Neutrophil (primary cell): Measurements from ENCODE around the gene FKBP5.
"Not testable (repeated sequence)": the region's sequence is repeated elsewhere in the genome, so short reads cannot be mapped to it uniquely, and the experiment has no call there.

Experiments
- H3K27ac ChIP-seq: fragments of 200-600 bp; sonication (generic); 2 replicates; pipeline ENCODE4 v1.5.1; 2016; ENCODE audit warnings: mild to moderate bottlenecking, moderate library complexity
- H3K27me3 ChIP-seq: fragments of 200-600 bp; sonication (generic); 2 replicates; pipeline ENCODE4 v1.6.0; 2016; ENCODE audit warnings: mild to moderate bottlenecking
- H3K36me3 ChIP-seq: fragments of 200-600 bp; sonication (generic); 2 replicates; pipeline ENCODE4 v1.5.1; 2017
- H3K4me1 ChIP-seq, 2 experiments: fragments of 200-600 bp in 1 of 2; sonication (generic) in 1 of 2; 1 replicate in 1 of 2; 2 replicates in 1 of 2; pipeline versions ENCODE4 v1.5.1 to v1.6.1; 2013 to 2016; ENCODE audit warnings: low read depth in 1 of 2, low read length in 1 of 2, mild to moderate bottlenecking in 1 of 2, moderate library complexity in 1 of 2; ENCODE audit not compliant: control insufficient read depth in 1 of 2, insufficient read depth in 1 of 2
- H3K4me3 ChIP-seq, 2 experiments: fragments of 200-600 bp in 1 of 2; sonication (generic) in 1 of 2; 1 replicate in 1 of 2; 2 replicates in 1 of 2; pipeline ENCODE4 v1.5.1; 2013 to 2016; ENCODE audit warnings: low read depth in 1 of 2, low read length in 1 of 2, mild to moderate bottlenecking in 1 of 2, moderate library complexity in 1 of 2
- H3K9me3 ChIP-seq: fragments of 200-600 bp; sonication (generic); 2 replicates; pipeline ENCODE4 v1.5.1; 2016
- TF ChIP-seq, protein P1 (sequence below): fragments of 200-600 bp; sonication (generic); IDR thresholded peaks from 2 replicates; pipeline ENCODE4 v1.5.1; 2016; ENCODE audit warnings: antibody characterized with exemption

The FKBP5 gene

GRCh38 chr6:35678021-35678654, 10.6 kb downstream of the FKBP5 start:
- H3K4me1 ChIP-seq = peaks cover 8 to 9% of the 10 kb centered on the region in 2 experiments

GRCh38 chr6:35677456-35677855, 11.3 kb downstream of the FKBP5 start:
- Histone ChIP-seq H3K36me3 (no peaks in the 10 kb centered on the region), H3K4me1 (peaks cover 10 to 12% of the 10 kb centered on the region in 2 experiments), H3K27me3 (no peaks in the 10 kb centered on the region), H3K4me3 (no peak overlapping the region), H3K27ac (no peak overlapping the region), H3K9me3 (no peaks in the 10 kb centered on the region)
- TF ChIP-seq, protein P1, sequence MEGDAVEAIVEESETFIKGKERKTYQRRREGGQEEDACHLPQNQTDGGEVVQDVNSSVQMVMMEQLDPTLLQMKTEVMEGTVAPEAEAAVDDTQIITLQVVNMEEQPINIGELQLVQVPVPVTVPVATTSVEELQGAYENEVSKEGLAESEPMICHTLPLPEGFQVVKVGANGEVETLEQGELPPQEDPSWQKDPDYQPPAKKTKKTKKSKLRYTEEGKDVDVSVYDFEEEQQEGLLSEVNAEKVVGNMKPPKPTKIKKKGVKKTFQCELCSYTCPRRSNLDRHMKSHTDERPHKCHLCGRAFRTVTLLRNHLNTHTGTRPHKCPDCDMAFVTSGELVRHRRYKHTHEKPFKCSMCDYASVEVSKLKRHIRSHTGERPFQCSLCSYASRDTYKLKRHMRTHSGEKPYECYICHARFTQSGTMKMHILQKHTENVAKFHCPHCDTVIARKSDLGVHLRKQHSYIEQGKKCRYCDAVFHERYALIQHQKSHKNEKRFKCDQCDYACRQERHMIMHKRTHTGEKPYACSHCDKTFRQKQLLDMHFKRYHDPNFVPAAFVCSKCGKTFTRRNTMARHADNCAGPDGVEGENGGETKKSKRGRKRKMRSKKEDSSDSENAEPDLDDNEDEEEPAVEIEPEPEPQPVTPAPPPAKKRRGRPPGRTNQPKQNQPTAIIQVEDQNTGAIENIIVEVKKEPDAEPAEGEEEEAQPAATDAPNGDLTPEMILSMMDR = no peak

More at GRCh38 chr6:35678021-35678654, 10.6 kb downstream of the FKBP5 start:
- no peak overlapping the region for H3K27ac ChIP-seq
- H3K9me3 ChIP-seq = no peaks in the 10 kb centered on the region
- no peak overlapping the region for H3K4me3 ChIP-seq
- no peaks in the 10 kb centered on the region for H3K27me3 ChIP-seq
- TF ChIP-seq, protein P1 = no peak
- H3K36me3 ChIP-seq = no peaks in the 10 kb centered on the region

DNA sequence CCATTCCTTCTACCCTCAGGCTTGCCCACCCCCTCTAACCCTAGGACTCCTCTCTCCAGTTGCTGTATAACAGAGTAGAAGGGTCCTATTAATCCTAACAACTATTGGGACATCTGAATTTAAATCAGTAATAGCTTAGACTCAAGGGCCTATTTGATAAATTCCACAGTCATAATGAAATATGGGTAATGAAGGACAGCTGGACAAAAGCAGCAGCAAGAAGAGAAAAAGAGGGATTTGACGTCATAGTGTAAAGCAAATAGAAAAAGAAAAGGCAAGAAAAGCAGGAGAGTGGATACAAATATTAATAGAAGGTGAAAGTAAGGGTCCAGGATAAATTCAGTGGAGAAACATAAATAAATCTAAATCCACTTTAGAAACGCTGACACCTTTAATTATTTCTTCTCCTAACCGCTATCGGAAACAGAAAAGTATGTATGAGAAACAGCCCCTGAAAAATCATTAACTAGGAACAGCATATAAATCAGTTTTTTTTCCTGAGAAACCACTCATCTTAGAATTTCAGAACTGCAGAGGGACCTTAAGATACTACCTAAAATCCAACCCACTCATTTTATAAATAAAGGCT, 12.8 kb downstream of the FKBP5 start:
- TF ChIP-seq, protein P1 = no peak
- H3K27me3 ChIP-seq = no peaks in the 10 kb centered on the region
- no peak overlapping the region for H3K27ac ChIP-seq
- H3K36me3 ChIP-seq = no peaks in the 10 kb centered on the region
- H3K9me3 ChIP-seq = no peaks in the 10 kb centered on the region
- H3K4me1 ChIP-seq = peaks cover 10 to 12% of the 10 kb centered on the region in 2 experiments
- no peak overlapping the region for H3K4me3 ChIP-seq

DNA sequence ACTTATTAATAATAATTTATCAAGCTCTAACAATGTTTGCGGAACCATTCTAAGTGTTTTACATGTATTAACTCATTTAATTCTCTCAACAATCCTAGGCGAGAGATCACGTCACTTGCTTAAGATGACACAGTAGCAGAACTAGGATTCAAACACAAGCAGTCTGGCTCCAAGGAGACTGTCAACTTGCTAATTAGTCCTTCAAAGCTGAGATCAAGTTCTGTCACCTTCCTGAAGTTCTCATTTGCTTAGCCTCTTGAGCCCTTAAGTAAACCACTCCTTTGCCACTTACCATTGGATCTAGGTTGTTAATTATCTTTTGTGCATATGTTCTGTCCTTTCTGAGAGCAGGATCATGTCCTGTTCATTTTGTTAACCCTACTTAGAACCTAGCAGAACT, 14.1 kb downstream of the FKBP5 start:
- Histone ChIP-seq H3K27me3 (no peaks in the 10 kb centered on the region), H3K36me3 (no peaks in the 10 kb centered on the region), H3K4me3 (no peak overlapping the region), H3K4me1 (peaks cover 12 to 14% of the 10 kb centered on the region in 2 experiments), H3K27ac (no peak overlapping the region), H3K9me3 (no peaks in the 10 kb centered on the region)
- TF ChIP-seq, protein P1 = no peak

DNA sequence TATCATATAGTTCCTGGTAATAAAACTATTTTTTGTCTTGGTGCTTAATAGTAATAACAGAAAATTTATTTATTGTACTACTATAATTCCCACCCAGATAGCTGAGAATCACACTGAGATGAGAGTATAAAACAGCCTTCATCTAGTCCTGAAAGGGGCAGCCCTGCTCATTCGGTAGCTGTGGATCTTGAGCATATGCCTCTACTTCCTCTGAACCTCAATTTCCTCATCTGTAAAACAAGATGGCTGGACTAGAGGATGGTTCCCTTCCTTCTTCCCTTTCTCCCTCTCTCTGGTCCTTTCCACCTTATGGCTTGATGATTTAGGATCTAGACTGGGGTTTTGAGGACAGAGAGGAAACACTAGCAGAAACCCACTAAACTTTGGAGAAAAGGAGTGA, 15.0 kb downstream of the FKBP5 start:
- H3K9me3 ChIP-seq = no peaks in the 10 kb centered on the region
- no peaks in the 10 kb centered on the region for H3K36me3 ChIP-seq
- H3K4me1 ChIP-seq = peaks cover 20 to 23% of the 10 kb centered on the region in 2 experiments
- peak overlapping the region; percentile 25 for H3K27ac ChIP-seq
- no peaks in the 10 kb centered on the region for H3K27me3 ChIP-seq
- no peak overlapping the region for H3K4me3 ChIP-seq
- TF ChIP-seq, protein P1 = no peak

DNA sequence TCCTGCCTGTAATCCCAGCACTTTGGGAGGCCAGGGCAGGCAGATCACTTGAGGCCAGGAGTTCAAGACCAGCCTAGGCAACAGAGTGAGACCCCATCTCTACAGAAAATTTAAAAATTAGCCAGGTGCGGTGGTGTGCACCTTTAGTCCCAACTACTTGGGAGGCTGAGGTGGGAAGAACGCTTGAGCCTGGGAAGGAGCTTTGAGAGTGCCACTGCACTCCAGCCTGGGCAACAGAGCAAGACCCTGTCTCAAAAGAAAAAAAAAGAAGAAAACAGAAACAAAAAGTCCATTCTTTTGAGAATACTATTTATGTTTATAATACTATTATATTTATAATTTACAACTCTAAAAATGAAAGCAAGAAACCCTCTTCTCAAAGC, 15.4 kb downstream of the FKBP5 start:
- H3K9me3 ChIP-seq, H3K27ac ChIP-seq, H3K4me3 ChIP-seq, H3K27me3 ChIP-seq, H3K36me3 ChIP-seq: not testable (repeated sequence)
- peaks cover 21 to 27% of the 10 kb centered on the region in 2 experiments for H3K4me1 ChIP-seq

GRCh38 chr6:35670453-35670852, 18.3 kb downstream of the FKBP5 start:
- H3K27me3 ChIP-seq, H3K9me3 ChIP-seq, H3K36me3 ChIP-seq, H3K27ac ChIP-seq, H3K4me3 ChIP-seq: not testable (repeated sequence)
- H3K4me1 ChIP-seq = peaks cover 24 to 37% of the 10 kb centered on the region in 2 experiments
